ENCODE results near the gene TRIM24.
"Not testable (repeated sequence)": the region's sequence is repeated elsewhere in the genome, so short reads cannot be mapped to it uniquely, and the experiment has no call there.

The TRIM24 gene

GRCh38 chr7:138460649-138461607 is 869 bp downstream of the TRIM24 start:
- DNase-seq (ENCODE audit: low spot score), result peak; percentile 65

- not testable (repeated sequence) for DNase-seq (ENCODE audit: low spot score)
Measured at GRCh38 chr7:138463291-138463618, 3.2 kb downstream of the TRIM24 start.

- no peak for DNase-seq (ENCODE audit: low spot score)
Measured at GRCh38 chr7:138465046-138465445, 5.0 kb downstream of the TRIM24 start.

GRCh38 chr7:138466069-138466756 is 6.2 kb downstream of the TRIM24 start:
- DNase-seq (ENCODE audit: low spot score), result not testable (repeated sequence)

- no peak for DNase-seq (ENCODE audit: low spot score)
Measured at GRCh38 chr7:138468244-138469123, 8.4 kb downstream of the TRIM24 start.

- no peak for DNase-seq (ENCODE audit: low spot score)
Measured at GRCh38 chr7:138470391-138471157, 10.5 kb downstream of the TRIM24 start.

- DNase-seq (ENCODE audit: low spot score), result no peak
Measured at GRCh38 chr7:138472292-138473079, 12.4 kb downstream of the TRIM24 start.

- no peak for DNase-seq (ENCODE audit: low spot score)
Measured at GRCh38 chr7:138475377-138475776, 15.3 kb downstream of the TRIM24 start.

- DNase-seq (ENCODE audit: low spot score), result no peak
Measured at GRCh38 chr7:138477081-138477578, 17.1 kb downstream of the TRIM24 start.

- DNase-seq (ENCODE audit: low spot score), result no peak
Measured at GRCh38 chr7:138477581-138477980, 17.5 kb downstream of the TRIM24 start.

GRCh38 chr7:138478499-138478908 is 18.4 kb downstream of the TRIM24 start:
- no peak for DNase-seq (ENCODE audit: low spot score)

GRCh38 chr7:138480527-138480926 is 20.5 kb downstream of the TRIM24 start:
- no peak for DNase-seq (ENCODE audit: low spot score)

GRCh38 chr7:138481447-138482380 is 21.7 kb downstream of the TRIM24 start:
- DNase-seq (ENCODE audit: low spot score), result no peak

GRCh38 chr7:138483531-138483930 is 23.5 kb downstream of the TRIM24 start:
- DNase-seq (ENCODE audit: low spot score), result no peak

- DNase-seq (ENCODE audit: low spot score), result not testable (repeated sequence)
Measured at GRCh38 chr7:138485508-138485907, 25.4 kb downstream of the TRIM24 start.

- not testable (repeated sequence) for DNase-seq (ENCODE audit: low spot score)
Measured at GRCh38 chr7:138489139-138489538, 29.1 kb downstream of the TRIM24 start.

GRCh38 chr7:138491612-138492386 is 31.7 kb downstream of the TRIM24 start:
- DNase-seq (ENCODE audit: low spot score), result no peak

- DNase-seq (ENCODE audit: low spot score), result no peak
Measured at GRCh38 chr7:138492423-138492822, 32.4 kb downstream of the TRIM24 start.

Data from LoVo (cell line).